H9 (cell line): ENCODE data around the gene CUEDC2. TPM values are rescaled to one million over a fixed set of nuclear protein-coding genes. Genes with fewer than 3 reads are reported as not detected.

Source experiments
- DNase-seq: peaks from one replicate; pipeline ENCODE4 v3.0.0-alpha.2; 2017
- H2AFZ ChIP-seq: one replicate; pipeline ENCODE4 v1.6.1; 2013; ENCODE audit warnings: mild to moderate bottlenecking, low read length, control low read depth, moderate library complexity
- H2AK5ac ChIP-seq: 2 replicates; pipeline ENCODE4 v1.6.1; 2013; ENCODE audit warnings: low read length, control low read depth, mixed read lengths; ENCODE audit not compliant: insufficient read length
- H2BK120ac ChIP-seq: one replicate; pipeline ENCODE4 v1.6.1; 2013; ENCODE audit warnings: low read depth, mild to moderate bottlenecking, low read length, control low read depth, inconsistent platforms; ENCODE audit not compliant: poor library complexity, severe bottlenecking
- H2BK12ac ChIP-seq: 2 replicates; pipeline ENCODE4 v1.6.1; 2013; ENCODE audit warnings: low read length, control low read depth, mixed read lengths, low read depth; ENCODE audit not compliant: insufficient read length
- H2BK15ac ChIP-seq: 2 replicates; pipeline ENCODE4 v1.6.1; 2013; ENCODE audit warnings: low read depth, low read length, control low read depth
- H2BK20ac ChIP-seq: one replicate; pipeline ENCODE4 v1.6.1; 2013; ENCODE audit warnings: low read depth, mild to moderate bottlenecking, low read length, control low read depth, inconsistent platforms; ENCODE audit not compliant: poor library complexity, severe bottlenecking
- H2BK5ac ChIP-seq: 2 replicates; pipeline ENCODE4 v1.6.1; 2013; ENCODE audit warnings: low read length, control low read depth, mixed read lengths; ENCODE audit not compliant: insufficient read length
- H3K14ac ChIP-seq: 2 replicates; pipeline ENCODE4 v1.6.1; 2013; ENCODE audit warnings: low read length, control low read depth; ENCODE audit not compliant: insufficient read depth
- H3K18ac ChIP-seq: 2 replicates; pipeline ENCODE4 v1.6.1; 2013; ENCODE audit warnings: low read depth, mild to moderate bottlenecking, mixed read lengths, low read length, control low read depth; ENCODE audit not compliant: insufficient read length
- H3K23ac ChIP-seq: 2 replicates; pipeline ENCODE4 v1.6.1; 2013; ENCODE audit warnings: low read length, control low read depth, mixed read lengths, low read depth; ENCODE audit not compliant: insufficient read length
- H3K23me2 ChIP-seq: 2 replicates; pipeline ENCODE4 v1.6.1; 2013; ENCODE audit warnings: low read depth, mild to moderate bottlenecking, mixed read lengths, low read length, control low read depth; ENCODE audit not compliant: insufficient read length, poor library complexity, severe bottlenecking
- H3K27ac ChIP-seq: 2 replicates; pipeline ENCODE4 v1.5.1; 2013; ENCODE audit warnings: low read length, control low read depth, mixed read lengths, low read depth; ENCODE audit not compliant: insufficient read length
- H3K27me3 ChIP-seq: 2 replicates; pipeline ENCODE4 v1.6.1; 2013; ENCODE audit warnings: low read length, control low read depth, inconsistent platforms; ENCODE audit not compliant: insufficient read depth
- H3K4ac ChIP-seq: 2 replicates; pipeline ENCODE4 v1.6.1; 2013; ENCODE audit warnings: low read depth, mild to moderate bottlenecking, control low read depth, inconsistent platforms, low read length, moderate library complexity
- H3K4me1 ChIP-seq: 2 replicates; pipeline ENCODE4 v1.6.1; 2013; ENCODE audit warnings: low read length, control low read depth, inconsistent platforms; ENCODE audit not compliant: insufficient read depth
- H3K4me2 ChIP-seq: 2 replicates; pipeline ENCODE4 v1.6.1; 2013; ENCODE audit warnings: low read length, control low read depth, mixed read lengths; ENCODE audit not compliant: insufficient read length, insufficient read depth
- H3K56ac ChIP-seq: 2 replicates; pipeline ENCODE4 v1.6.1; 2013; ENCODE audit warnings: low read depth, mild to moderate bottlenecking, mixed read lengths, low read length, control low read depth; ENCODE audit not compliant: insufficient read length
- H3K79me1 ChIP-seq: 2 replicates; pipeline ENCODE4 v1.6.1; 2013; ENCODE audit warnings: low read depth, mild to moderate bottlenecking, moderate library complexity, low read length, control low read depth, inconsistent platforms; ENCODE audit not compliant: insufficient read depth, poor library complexity, severe bottlenecking
- H3K79me2 ChIP-seq: 2 replicates; pipeline ENCODE4 v1.6.1; 2013; ENCODE audit warnings: low read length, control low read depth, inconsistent platforms; ENCODE audit not compliant: insufficient read depth
- H3K9ac ChIP-seq: 2 replicates; pipeline ENCODE4 v1.6.1; 2013; ENCODE audit warnings: low read length, control low read depth, mixed read lengths; ENCODE audit not compliant: insufficient read length; ENCODE audit errors: extremely low read depth
- H3K9me3 ChIP-seq: one replicate; pipeline ENCODE4 v1.6.1; 2013; ENCODE audit warnings: low read depth, low read length, inconsistent platforms; ENCODE audit not compliant: control insufficient read depth
- H3T11ph ChIP-seq: one replicate; pipeline ENCODE4 v1.6.1; 2013; ENCODE audit warnings: mild to moderate bottlenecking, low read length, control low read depth, inconsistent platforms
- H4K20me1 ChIP-seq: one replicate; pipeline ENCODE4 v1.6.1; 2013; ENCODE audit not compliant: control insufficient read depth, insufficient read length, insufficient read depth
- H4K5ac ChIP-seq: 2 replicates; pipeline ENCODE4 v1.6.1; 2013; ENCODE audit warnings: low read depth, mild to moderate bottlenecking, mixed read lengths, low read length, control low read depth; ENCODE audit not compliant: insufficient read length
- H4K8ac ChIP-seq: replicated peaks from 2 replicates; pipeline ENCODE4 v1.6.1; 2013; ENCODE audit warnings: low read length, control low read depth, mixed read lengths, low read depth; ENCODE audit not compliant: insufficient read length
- H4K91ac ChIP-seq: 2 replicates; pipeline ENCODE4 v1.6.1; 2013; ENCODE audit warnings: low read depth, mild to moderate bottlenecking, moderate library complexity, mixed read lengths, low read length, control low read depth; ENCODE audit not compliant: insufficient read length
- H3K27ac Mint-ChIP-seq, 3 experiments: 2 replicates in 2 of 3; 3 replicates in 1 of 3; pipeline ENCODE4 v1.8.0; 2020 to 2021; ENCODE audit warnings: mixed read lengths in 3 of 3, mild to moderate bottlenecking in 1 of 3, moderate library complexity in 1 of 3
- H3K27me3 Mint-ChIP-seq: 2 replicates; pipeline ENCODE4 v1.8.0; 2021; ENCODE audit warnings: low read depth, mild to moderate bottlenecking, moderate library complexity, mixed read lengths
- H3K36me3 Mint-ChIP-seq, 3 experiments: 2 replicates in 2 of 3; 3 replicates in 1 of 3; pipeline ENCODE4 v1.8.0; 2020 to 2021; ENCODE audit warnings: low read depth in 3 of 3, mixed read lengths in 3 of 3; ENCODE audit not compliant: insufficient read depth in 1 of 3
- H3K4me1 Mint-ChIP-seq, 2 experiments: 2 replicates each; pipeline ENCODE4 v1.8.0; 2020; ENCODE audit warnings: mixed read lengths in 2 of 2
- H3K4me3 Mint-ChIP-seq, 2 experiments: 2 replicates in 1 of 2; 3 replicates in 1 of 2; pipeline ENCODE4 v1.8.0; 2020 to 2021; ENCODE audit warnings: mild to moderate bottlenecking in 2 of 2, mixed read lengths in 2 of 2, moderate library complexity in 1 of 2
- H3K9me3 Mint-ChIP-seq, 2 experiments: 2 replicates in 1 of 2; 3 replicates in 1 of 2; pipeline ENCODE4 v1.8.0; 2020; ENCODE audit warnings: mild to moderate bottlenecking in 2 of 2, mixed read lengths in 2 of 2, moderate library complexity in 1 of 2
- WGBS: extraction: QIAGEN DNeasy Blood & Tissue Kit; methylation state at CpG from one replicate; pipeline ENCODE4 v1.1.7; 2013; ENCODE audit warnings: missing lambda C conversion rate, low lambda C conversion rate, mixed read lengths; ENCODE audit not compliant: insufficient read length; ENCODE audit errors: extremely low coverage; 5-methylcytosine and 5-hydroxymethylcytosine counted together
- total RNA-seq: library from RNA; stranded (reverse); gene quantifications from 2 replicates; pipeline ENCODE4 v1.2.1, GENCODE V29; 2021
- TF ChIP-seq, protein P1 (sequence below): fragments of 200-600 bp; sonication (generic); conservative IDR thresholded peaks from 3 replicates; pipeline ENCODE4 v1.8.0; 2021; ENCODE audit warnings: antibody characterized with exemption, mild to moderate bottlenecking

CUEDC2 gene
- total RNA-seq, 1 experiment from 2014 or later = 41.2 TPM

DNA sequence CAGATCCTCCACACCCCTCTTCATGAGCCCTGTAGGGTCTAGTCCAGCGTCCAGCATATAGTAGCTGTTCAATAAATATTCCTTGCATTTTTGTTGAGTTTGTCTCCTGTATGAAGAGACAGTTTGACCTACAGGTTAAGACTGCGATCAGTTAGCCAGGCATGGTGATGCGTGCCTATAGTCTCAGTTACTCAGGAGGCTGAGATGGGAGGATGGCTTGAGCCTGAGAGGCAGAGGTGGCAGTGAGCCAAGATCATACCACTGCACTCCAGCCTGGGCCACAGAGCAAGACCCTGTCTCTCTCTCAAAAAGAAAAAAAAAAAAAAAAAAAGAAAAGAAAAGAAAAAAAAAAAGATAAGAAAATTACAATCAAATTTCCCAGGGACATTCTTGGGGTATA, 5.1 kb upstream of the CUEDC2 start:
- no peaks in the 10 kb centered on the region for H4K20me1 ChIP-seq
- no peak overlapping the region for H3K27ac ChIP-seq
- peaks cover 29% of the 10 kb centered on the region; the same call in 1 of the 2 replicates for H3K27me3 ChIP-seq
- H2BK5ac ChIP-seq = no peak overlapping the region
- peaks cover 10 to 29% of the 10 kb centered on the region in 2 experiments for H3K4me1 Mint-ChIP-seq
- no peaks in the 10 kb centered on the region for H3K36me3 Mint-ChIP-seq
- H2BK15ac ChIP-seq = no peak overlapping the region
- H3K18ac ChIP-seq = no peak overlapping the region
- no peaks in the 10 kb centered on the region for H3K79me1 ChIP-seq
- peaks cover 80% of the 10 kb centered on the region for H3K27me3 Mint-ChIP-seq
- no peak overlapping the region for H2BK20ac ChIP-seq
- H4K5ac ChIP-seq = no peak overlapping the region
- H3K9ac ChIP-seq = no peak overlapping the region
- H3K14ac ChIP-seq = no peak overlapping the region
- WGBS = no CpG with 5 or more reads among the region's 3 CpGs
- H2BK12ac ChIP-seq = no peak overlapping the region
- no peak overlapping the region for H2AK5ac ChIP-seq
- H3K23me2 ChIP-seq = no peaks in the 10 kb centered on the region
- no peak overlapping the region for H4K8ac ChIP-seq
- H3K27ac Mint-ChIP-seq = no peak overlapping the region
- no peak overlapping the region for H4K91ac ChIP-seq
- H3K9me3 Mint-ChIP-seq = no peaks in the 10 kb centered on the region
- no peaks in the 10 kb centered on the region for H3K9me3 ChIP-seq
- DNase-seq = no peak
- H3K23ac ChIP-seq = no peak overlapping the region
- H2AFZ ChIP-seq = no peak overlapping the region
- TF ChIP-seq, protein P1, sequence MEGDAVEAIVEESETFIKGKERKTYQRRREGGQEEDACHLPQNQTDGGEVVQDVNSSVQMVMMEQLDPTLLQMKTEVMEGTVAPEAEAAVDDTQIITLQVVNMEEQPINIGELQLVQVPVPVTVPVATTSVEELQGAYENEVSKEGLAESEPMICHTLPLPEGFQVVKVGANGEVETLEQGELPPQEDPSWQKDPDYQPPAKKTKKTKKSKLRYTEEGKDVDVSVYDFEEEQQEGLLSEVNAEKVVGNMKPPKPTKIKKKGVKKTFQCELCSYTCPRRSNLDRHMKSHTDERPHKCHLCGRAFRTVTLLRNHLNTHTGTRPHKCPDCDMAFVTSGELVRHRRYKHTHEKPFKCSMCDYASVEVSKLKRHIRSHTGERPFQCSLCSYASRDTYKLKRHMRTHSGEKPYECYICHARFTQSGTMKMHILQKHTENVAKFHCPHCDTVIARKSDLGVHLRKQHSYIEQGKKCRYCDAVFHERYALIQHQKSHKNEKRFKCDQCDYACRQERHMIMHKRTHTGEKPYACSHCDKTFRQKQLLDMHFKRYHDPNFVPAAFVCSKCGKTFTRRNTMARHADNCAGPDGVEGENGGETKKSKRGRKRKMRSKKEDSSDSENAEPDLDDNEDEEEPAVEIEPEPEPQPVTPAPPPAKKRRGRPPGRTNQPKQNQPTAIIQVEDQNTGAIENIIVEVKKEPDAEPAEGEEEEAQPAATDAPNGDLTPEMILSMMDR = no peak
- H3K4me3 Mint-ChIP-seq = no peak overlapping the region
- no peaks in the 10 kb centered on the region for H3K79me2 ChIP-seq
- H3K4me1 ChIP-seq = peaks cover 5% of the 10 kb centered on the region; the same call in 1 of the 2 replicates
- H3K4me2 ChIP-seq = no peak overlapping the region
- no peak overlapping the region for H3T11ph ChIP-seq
- H3K56ac ChIP-seq = no peak overlapping the region
- H3K4ac ChIP-seq = no peak overlapping the region
- no peak overlapping the region for H2BK120ac ChIP-seq
